ENCODE data around the gene YBX1.

GRCh38 chr1:42679364-42679983 is 2.7 kb upstream of the YBX1 start:
- TF ChIP-seq ATF3 (CRISPR knock-in tag; conservative IDR thresholded peaks at IDR 0.05): no peak
- no peak for TF ChIP-seq ZBTB43 (CRISPR knock-in tag; IDR thresholded peaks at IDR 0.05)
